GM19467 (cell line): Measurements from ENCODE around the gene OPN1SW.

ENCODE experiments used
- ATAC-seq: cut with Tn5 transposase; IDR thresholded peaks from one replicate; pipeline ENCODE4 v1.9.1; 2021; ENCODE audit warnings: mild to moderate bottlenecking, moderate library complexity; ENCODE audit not compliant: unreplicated experiment

OPN1SW gene

DNA sequence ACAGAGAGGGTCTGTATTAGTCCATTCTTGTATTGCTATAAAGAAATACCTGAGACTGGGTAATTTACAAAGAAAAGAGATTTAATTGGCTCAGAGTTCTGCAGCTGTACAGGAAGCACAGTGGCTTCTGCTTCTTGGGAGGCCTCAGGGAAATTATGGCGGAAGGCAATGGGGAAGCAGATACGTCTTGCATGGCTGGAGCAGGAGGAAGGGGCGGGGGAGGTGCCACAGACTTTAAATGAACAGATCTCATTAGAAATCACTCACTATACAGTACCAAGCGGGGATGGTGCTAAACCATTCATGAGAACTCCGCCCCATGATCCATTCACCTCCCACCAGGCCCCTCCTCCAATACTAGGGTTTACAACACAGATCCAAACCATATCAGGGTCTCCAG, 40.2 kb downstream of the OPN1SW start:
- no peak for ATAC-seq

DNA sequence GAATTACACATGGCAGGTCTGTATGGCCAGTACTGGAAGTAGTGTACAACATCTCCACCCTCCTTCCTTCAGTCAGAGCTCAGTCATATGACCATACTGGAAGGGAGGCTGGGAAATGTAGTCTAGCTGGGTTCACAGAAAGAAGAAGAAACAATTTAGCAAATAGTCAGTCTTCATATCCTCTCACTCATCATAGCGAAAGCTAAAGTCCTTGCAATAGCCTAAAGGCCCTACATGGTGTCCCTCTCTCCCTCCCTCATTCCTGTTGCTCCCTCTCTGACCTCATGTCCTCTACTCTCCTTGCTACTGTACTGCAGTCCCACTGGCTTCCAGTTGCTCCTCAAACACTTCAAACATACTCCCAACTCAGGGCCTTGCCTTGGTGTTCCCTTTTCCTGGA, 40.7 kb downstream of the OPN1SW start:
- no peak for ATAC-seq

DNA sequence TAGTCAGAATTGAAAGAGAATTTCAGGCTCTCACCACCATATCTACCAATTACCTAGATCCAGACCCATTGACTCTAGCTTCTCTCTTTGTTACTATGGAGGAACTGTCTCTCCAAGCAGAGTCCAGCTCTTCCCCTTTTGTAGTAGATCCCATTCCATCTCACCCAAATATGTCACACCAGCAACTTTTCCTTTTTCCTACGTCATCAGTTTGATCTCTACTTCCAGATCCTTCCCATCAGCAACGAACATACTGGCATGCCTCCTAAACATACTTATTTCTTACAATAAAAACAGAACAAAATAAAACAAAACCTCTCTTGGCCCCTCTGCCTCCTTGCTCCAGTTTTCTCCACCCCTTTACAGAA, 42.3 kb downstream of the OPN1SW start:
- ATAC-seq = no peak

GRCh38 chr7:128732521-128733277, 42.9 kb downstream of the OPN1SW start:
- ATAC-seq = no peak

GRCh38 chr7:128731184-128731583, 44.4 kb downstream of the OPN1SW start:
- no peak for ATAC-seq

DNA sequence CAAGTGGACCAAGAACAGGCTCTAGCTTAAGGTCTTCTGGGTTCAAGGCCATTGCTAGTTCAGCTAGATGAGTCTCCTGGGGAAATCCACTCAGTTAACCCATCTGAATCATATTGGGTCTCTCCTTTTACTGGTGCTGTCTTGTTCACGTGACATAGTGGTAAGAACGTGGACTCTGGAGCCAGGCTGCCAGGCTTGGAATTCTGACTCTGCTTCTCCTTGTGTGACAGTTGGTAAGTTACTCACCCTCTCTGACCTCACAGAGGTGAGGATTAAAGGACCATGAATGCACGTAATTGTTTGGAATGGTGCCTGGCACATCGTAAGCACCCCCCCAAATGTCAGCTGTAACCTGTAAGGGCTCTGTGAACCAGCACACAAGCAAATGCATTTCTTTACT, 46.1 kb downstream of the OPN1SW start:
- no peak for ATAC-seq

GRCh38 chr7:128728598-128728997, 47.0 kb downstream of the OPN1SW start:
- no peak for ATAC-seq

GRCh38 chr7:128727239-128727638, 48.4 kb downstream of the OPN1SW start:
- no peak for ATAC-seq

- ATAC-seq = no peak
Observed at GRCh38 chr7:128726737-128727072, 48.9 kb downstream of the OPN1SW start.

GRCh38 chr7:128726059-128726736, 49.4 kb downstream of the OPN1SW start:
- no peak for ATAC-seq

GRCh38 chr7:128725531-128725930, 50.1 kb downstream of the OPN1SW start:
- no peak for ATAC-seq

GRCh38 chr7:128724743-128725142, 50.9 kb downstream of the OPN1SW start:
- ATAC-seq = no peak
